ENCODE data around the gene HBG1.

Gene HBG1

GRCh38 chr11:5283086-5283485, 33.4 kb upstream of the HBG1 start:
- no peak overlapping the region for H3K27ac ChIP-seq
- TF ChIP-seq ZFX (IDR thresholded peaks at IDR 0.05) (no peak), CTCF (conservative IDR thresholded peaks at IDR 0.05) (no peak)

DNA sequence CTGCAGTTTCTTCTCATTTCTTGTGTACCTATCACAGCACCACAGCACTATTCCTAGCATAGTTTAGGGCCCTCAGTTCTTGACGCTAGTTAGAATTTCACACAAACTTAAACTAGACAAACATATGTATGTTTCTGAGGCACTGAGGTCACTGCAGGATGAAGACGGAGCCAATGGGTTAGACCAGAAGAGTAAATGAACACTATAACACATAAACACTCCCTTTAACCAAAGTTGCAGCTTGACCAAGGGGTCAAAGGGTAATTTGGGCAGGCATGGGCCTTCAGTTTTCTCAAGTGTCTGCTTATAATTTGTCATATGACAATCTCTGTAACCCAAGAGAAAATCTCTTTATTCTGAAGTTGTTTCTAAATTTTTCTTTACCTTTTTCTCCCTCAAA, 33.0 kb upstream of the HBG1 start:
- H3K27ac ChIP-seq: no peak overlapping the region
- TF ChIP-seq ZFX (IDR thresholded peaks at IDR 0.05) (no peak), CTCF (conservative IDR thresholded peaks at IDR 0.05) (no peak)

DNA sequence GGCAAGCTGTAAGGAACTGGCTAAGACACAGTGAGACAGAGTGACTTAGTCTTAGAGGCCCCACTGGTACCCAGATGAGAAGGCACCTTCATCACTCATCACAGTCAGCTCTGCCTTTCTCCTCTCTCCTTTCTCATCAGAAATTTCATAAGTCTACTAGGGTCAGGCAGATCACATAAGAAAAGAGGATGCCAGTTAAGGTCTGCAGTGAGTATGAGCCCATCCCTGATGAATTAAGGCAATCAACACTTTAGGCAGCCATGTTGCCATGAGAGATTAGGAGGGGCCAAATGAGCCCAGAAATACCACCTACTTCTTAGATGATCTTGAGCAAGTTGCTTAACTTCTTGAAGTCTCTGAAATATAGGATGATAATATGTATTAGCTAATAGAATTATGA, 31.9 kb upstream of the HBG1 start:
- TF ChIP-seq ZFX (IDR thresholded peaks at IDR 0.05): no peak
- no peak for TF ChIP-seq CTCF (conservative IDR thresholded peaks at IDR 0.05)
- H3K27ac ChIP-seq: no peak overlapping the region

DNA sequence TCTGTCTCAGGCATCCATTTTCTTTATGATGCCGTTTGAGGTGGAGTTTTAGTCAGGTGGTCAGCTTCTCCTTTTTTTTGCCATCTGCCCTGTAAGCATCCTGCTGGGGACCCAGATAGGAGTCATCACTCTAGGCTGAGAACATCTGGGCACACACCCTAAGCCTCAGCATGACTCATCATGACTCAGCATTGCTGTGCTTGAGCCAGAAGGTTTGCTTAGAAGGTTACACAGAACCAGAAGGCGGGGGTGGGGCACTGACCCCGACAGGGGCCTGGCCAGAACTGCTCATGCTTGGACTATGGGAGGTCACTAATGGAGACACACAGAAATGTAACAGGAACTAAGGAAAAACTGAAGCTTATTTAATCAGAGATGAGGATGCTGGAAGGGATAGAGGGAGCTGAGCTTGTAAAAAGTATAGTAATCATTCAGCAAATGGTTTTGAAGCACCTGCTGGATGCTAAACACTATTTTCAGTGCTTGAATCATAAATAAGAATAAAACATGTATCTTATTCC, 31.0 kb upstream of the HBG1 start:
- H3K27ac ChIP-seq: no peak overlapping the region
- TF ChIP-seq ZFX (IDR thresholded peaks at IDR 0.05) (no peak), CTCF (conservative IDR thresholded peaks at IDR 0.05) (no peak)

GRCh38 chr11:5279471-5280090, 29.9 kb upstream of the HBG1 start:
- TF ChIP-seq CTCF (conservative IDR thresholded peaks at IDR 0.05) (no peak), ZFX (IDR thresholded peaks at IDR 0.05) (no peak)

DNA sequence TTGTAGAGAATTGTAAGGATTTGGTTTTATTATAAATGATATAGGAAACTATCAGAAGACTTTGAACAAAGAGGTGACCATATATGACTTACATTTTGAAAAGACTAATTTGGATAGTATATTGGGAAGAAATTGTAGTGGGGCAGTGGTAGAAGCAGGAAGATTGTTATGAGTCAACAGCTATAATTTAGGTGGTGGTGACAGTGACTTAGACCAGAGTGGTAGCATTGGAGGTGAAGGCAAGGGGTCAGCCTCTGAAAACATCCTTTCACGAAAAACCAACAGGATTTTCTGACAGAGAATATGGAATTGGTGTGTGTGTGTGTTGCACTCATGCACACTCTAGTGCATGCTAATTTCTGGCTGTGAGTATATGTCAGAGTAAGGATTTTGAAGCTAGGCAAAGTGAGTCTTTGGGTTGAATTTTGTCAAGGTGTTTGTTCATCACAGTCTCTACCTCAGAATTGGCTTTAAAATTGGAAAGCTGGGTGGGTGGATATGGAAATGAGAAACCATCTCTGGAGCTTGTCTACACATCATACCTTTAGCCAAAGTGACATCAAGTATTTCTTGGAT, 28.2 kb upstream of the HBG1 start:
- TF ChIP-seq ZFX (IDR thresholded peaks at IDR 0.05): no peak
- no peak for TF ChIP-seq CTCF (conservative IDR thresholded peaks at IDR 0.05)
- H3K27ac ChIP-seq: no peak overlapping the region

More at GRCh38 chr11:5279471-5280090, 29.9 kb upstream of the HBG1 start:
- no peak overlapping the region for H3K27ac ChIP-seq

- TF ChIP-seq CTCF (conservative IDR thresholded peaks at IDR 0.05) (no peak), ZFX (IDR thresholded peaks at IDR 0.05) (no peak)
- no peak overlapping the region for H3K27ac ChIP-seq
Measured at GRCh38 chr11:5276697-5277096, 27.0 kb upstream of the HBG1 start.

Measured in C4-2B (cell line).